ENCODE measurements around the gene TP53TG3D.
"Not testable (repeated sequence)": the region's sequence is repeated elsewhere in the genome, so short reads cannot be mapped to it uniquely, and the experiment has no call there.

DNA sequence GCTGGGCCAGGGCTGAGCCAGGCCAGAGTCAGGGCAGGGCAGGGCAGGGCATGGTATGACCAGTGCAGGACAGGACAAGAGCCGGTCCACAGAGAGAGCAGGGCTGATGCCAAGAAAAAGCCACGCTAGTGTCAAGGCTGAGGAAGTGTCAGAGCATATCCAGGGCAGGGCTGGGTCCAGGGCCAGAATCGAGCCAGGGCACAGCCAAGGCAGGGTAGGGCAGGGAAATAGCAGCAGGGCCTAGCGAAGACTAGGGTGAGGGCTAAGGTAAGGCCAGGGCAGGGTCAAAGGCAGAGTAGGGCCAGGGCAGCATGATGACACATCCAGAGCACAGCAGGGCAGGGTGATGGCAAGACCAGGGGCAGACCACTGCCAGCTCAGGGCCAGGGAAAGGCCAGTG, 49.7 kb downstream of the TP53TG3D start:
- TF ChIP-seq, protein P1, sequence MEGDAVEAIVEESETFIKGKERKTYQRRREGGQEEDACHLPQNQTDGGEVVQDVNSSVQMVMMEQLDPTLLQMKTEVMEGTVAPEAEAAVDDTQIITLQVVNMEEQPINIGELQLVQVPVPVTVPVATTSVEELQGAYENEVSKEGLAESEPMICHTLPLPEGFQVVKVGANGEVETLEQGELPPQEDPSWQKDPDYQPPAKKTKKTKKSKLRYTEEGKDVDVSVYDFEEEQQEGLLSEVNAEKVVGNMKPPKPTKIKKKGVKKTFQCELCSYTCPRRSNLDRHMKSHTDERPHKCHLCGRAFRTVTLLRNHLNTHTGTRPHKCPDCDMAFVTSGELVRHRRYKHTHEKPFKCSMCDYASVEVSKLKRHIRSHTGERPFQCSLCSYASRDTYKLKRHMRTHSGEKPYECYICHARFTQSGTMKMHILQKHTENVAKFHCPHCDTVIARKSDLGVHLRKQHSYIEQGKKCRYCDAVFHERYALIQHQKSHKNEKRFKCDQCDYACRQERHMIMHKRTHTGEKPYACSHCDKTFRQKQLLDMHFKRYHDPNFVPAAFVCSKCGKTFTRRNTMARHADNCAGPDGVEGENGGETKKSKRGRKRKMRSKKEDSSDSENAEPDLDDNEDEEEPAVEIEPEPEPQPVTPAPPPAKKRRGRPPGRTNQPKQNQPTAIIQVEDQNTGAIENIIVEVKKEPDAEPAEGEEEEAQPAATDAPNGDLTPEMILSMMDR (IDR thresholded peaks at IDR 0.05; ENCODE audit: low read depth, low read length): not testable (repeated sequence)
- TF ChIP-seq, protein P2, sequence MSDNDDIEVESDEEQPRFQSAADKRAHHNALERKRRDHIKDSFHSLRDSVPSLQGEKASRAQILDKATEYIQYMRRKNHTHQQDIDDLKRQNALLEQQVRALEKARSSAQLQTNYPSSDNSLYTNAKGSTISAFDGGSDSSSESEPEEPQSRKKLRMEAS (IDR thresholded peaks at IDR 0.05; ENCODE audit: low read depth, low read length): not testable (repeated sequence)
- TF ChIP-seq POLR2A (IDR thresholded peaks at IDR 0.05; ENCODE audit: extremely low read depth, insufficient read length): not testable (repeated sequence)
